NCI-H146 treated with DMSO at 0.1 percent for 48 hours (cell line): Measurements from ENCODE around the gene MKI67.

Source experiments
- DNase-seq: peaks from one replicate; lab custom pipeline; 2025; ENCODE audit not compliant: unreplicated experiment; lab: John Stamatoyannopoulos, UW

Gene MKI67

DNA sequence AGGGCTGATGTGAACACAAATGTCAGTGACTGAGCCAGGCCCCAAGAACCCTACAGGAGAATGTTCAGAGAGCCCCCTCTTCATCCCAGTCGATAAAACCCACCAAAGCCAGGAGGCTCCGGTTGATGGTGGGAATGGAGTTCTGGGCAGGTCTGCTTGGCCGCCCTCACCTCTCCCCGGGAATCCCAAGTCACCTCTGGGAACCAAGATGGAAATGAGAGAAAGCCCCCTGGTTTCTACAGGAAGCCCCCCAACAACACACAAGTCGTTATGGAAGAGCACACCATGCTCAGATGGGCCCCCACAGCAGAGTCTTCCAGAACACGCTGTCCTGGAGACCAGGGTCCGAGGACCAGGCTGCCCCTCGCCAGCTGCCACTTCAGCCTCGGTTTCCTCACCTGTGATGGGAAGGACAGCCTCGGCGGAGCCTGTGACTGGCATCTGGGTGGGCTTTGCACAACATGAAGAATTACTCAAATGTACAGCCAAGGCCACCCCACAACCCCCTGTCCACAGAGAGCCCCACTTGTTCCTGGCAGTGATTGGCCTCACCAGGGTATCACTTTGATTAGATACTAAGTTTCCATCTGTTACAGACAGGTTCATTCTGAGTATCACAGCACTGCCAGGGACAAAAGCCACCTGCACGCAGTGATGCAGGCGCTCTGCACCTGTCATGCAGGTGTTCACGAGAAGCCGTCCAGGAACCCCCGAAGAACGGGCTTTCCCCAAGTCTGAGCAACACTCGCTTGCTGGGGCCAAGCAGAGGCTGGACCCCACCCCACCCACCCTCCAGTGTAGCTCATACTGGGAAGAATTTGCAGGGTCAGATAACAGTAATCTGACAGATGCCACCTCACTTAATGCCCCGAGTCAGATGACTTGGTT is 57.6 kb downstream of the MKI67 start:
- no peak for DNase-seq

DNA sequence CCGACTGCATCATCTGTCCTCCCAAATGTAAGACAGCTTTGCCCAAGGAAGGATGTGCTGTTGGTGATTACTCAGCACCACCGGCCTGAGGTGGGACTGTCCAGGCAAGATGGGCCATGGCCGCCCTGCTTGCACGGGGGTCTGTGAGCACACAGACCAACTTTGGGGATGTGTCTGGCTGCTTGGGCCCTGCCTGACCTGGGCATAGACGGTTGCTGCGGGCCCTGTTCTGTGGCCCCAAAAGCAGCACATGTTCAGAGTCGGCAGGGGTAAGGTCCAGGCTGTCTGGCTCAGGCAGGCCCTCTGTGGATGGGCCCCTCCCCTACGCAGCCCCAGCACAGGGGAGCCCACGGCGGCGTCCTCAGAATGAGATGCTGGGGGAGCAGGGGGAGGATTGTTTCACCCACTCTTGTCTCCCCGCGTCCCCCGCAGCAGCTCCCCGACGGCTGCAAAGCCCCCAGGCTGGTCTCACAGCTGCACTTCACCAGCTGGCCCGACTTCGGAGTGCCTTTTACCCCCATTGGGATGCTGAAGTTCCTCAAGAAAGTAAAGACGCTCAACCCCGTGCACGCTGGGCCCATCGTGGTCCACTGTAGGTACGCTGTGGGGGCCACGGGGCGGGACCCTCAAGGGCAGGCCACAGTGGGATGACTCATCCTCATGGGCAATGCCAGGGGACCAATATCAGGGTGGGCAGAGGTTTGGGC is 58.4 kb downstream of the MKI67 start:
- no peak for DNase-seq

DNA sequence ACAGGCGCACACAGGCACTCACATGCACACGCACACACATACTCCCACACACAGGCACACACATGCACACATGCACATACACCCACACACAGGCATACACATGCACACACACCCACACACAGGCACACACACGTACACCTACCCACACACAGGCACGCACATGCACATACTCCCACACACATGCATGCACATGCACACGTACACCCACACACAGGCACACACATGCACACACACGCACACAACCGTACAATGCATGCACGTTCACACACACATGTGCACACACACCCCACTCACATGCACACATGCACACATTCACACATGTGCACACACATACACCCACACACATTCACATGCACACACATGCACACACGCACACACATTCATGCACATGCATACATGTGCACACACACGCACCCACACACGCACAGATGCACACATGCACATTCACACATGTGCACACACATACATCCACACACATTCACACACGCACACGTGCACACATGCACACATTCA is 59.3 kb downstream of the MKI67 start:
- DNase-seq, result no peak

DNA sequence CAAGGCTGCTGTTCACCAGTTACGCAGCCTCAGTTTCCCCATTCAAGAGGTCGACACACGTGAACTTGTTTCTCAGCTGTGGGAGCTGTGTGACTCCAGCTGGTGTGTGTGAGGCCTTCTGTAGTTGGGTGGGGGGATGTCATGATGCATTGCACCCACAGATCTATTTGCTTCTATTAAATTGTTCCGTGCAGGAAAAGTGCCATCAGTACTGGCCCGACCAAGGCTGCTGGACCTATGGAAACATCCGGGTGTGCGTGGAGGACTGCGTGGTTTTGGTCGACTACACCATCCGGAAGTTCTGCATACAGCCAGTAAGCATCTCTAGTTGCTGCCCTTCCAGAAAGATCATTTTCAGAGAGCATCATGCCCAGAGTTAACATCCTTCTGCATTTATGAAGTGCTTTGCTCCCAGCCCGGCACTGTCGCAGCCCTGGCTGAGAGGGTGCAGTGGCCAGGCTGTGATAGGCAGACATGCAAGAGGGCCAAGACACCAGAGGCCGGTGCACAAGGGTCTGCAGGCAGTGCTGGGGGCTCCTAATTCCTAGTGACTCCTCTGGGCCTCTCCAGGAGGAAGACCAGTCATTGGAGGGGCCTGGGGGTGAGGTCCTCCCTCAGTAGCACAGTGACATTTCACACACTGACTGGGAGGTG is 60.2 kb downstream of the MKI67 start:
- DNase-seq, result no peak

DNA sequence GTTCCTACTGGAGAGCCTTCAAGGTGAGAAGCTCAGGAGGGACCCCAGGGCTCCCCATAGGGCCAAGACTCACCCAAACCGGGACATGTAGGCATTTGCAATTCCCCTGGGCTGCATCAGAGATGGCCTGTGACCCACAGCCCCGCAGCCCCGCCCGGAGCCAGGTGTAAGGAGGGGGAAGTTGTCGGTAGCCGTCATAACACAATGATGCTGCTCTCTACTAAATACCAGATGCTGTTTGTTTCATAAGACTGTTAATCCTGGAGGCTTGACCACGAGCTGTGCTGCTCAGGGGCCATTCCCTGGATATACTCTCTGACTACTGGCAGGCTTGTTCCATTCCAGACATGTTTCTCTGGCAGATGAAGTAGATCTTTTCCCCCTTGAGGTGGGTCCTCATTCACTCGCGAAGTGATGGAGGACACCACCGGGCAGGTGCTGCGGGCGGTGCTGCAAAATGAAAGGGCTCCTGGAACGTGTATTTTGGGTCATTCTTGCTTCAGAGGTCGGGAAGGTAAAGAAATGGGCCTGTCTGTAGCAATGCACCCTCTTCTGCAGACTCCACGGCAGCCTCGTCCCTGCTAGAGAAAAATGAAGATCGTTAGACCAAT is 61.1 kb downstream of the MKI67 start:
- DNase-seq, result no peak

DNA sequence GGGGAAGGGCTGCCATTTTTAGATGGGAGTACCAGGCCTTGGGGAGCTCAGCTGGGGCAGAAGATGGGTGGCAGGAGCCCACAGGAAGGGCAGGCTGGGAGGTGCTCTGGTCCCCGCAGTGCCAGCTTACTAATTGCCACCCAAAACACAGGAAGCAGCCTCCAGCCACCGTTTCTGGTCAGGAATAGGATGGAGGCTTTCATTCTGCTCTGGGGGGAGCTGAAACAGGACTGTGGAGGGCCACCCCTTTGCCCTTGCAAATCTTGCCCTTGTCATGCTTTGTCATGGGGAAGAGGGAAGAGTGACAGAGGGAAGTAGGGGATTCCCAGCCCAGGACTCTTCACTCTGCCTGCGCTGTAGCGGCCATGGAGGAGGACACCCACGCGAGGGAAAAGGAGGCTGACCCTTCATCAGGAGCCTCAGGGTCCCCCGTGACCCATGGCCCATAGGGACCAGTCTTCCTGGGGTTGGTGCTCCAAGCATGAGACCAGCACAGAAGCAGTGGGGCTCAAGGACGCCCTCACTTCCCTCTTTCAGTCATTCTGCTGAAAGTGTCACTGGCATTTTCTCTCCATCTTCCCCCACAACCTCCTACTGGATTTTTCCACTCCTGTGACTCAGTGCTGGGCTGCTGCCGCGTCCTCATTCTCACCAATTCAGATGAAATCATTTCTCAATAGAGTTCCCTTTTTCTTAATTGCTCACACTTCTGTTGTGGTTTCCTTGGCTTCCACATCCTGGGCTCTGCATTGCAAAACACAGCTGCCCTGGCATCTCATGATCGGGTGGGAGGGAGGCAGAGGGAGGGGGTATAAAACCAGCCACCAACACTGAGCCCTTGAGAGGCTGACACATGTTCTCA is 61.9 kb downstream of the MKI67 start:
- no peak for DNase-seq

DNA sequence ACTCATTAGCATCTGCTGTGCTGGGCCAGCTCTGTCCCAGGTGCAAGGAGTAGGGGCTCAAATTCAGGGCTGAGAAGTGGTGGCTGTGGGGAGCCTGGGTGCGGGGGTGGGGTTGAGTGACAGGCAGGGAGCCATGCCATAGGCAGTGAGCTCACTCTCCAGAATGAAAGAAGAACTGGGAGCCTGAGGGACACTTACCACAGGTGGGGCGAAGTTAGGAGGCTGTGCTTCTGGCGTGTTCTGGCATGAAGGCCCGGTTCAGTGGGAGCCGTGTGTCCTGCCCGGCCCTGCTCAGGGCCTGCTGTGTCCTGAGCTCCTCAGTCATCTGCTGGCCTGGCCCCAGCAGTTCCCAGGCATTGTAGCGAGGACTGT is 62.5 kb downstream of the MKI67 start:
- no peak for DNase-seq

DNA sequence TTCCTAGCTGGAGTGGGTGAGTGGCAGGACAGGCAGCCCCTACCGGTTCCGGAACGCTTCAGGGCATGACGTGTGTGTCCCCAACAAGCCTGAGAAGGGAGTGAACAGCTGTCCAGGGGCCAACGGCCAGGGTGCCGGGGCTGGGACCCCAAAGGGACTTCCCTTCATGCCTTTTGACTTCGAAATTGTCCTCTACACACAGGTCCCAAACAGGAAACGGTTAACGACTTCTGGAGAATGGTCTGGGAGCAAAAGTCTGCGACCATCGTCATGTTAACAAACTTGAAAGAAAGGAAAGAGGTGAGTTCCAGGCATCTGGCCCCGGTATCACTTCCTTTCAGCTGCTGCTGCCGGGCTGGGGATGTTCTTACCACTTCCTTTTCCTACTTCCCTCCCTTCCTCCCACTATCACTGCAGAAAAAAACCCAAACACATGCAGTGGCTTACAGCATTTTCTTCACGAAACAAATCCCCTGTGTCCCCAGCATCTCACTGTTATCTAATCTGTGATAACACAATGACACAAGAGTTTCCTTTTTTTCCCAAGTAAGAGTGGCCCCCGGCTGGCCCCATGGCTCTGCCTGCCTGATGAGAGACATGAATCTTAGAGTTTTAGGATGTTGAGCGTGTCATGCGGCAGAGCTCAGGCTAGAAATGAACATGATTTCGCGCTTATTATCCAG is 63.2 kb downstream of the MKI67 start:
- no peak for DNase-seq

DNA sequence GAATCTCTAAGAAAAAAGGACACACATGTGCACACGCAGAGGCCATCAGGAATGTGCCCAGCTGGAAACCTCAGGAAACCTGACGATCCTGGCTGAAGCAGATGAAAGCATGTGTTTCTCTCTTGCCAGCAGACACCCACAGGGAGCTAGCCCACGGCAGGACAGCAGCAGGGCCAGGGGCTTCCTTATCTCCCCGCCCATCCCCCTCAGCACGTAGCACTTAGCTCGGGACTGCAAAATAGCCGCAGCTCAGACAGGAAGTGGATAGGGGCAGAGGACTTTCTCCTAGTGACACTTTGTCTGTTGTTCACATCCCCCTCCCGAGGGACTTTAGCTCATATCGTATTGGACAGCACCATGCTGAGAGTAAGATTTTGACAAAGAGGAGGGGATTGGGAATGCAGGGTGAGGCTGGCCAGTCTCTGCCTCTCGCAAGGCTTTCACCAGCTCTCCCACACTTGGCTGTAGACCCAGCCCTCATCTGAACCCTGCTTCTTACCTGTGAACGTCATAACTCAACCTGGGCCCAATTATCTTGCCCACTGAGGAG is 63.8 kb downstream of the MKI67 start:
- DNase-seq, result no peak

DNA sequence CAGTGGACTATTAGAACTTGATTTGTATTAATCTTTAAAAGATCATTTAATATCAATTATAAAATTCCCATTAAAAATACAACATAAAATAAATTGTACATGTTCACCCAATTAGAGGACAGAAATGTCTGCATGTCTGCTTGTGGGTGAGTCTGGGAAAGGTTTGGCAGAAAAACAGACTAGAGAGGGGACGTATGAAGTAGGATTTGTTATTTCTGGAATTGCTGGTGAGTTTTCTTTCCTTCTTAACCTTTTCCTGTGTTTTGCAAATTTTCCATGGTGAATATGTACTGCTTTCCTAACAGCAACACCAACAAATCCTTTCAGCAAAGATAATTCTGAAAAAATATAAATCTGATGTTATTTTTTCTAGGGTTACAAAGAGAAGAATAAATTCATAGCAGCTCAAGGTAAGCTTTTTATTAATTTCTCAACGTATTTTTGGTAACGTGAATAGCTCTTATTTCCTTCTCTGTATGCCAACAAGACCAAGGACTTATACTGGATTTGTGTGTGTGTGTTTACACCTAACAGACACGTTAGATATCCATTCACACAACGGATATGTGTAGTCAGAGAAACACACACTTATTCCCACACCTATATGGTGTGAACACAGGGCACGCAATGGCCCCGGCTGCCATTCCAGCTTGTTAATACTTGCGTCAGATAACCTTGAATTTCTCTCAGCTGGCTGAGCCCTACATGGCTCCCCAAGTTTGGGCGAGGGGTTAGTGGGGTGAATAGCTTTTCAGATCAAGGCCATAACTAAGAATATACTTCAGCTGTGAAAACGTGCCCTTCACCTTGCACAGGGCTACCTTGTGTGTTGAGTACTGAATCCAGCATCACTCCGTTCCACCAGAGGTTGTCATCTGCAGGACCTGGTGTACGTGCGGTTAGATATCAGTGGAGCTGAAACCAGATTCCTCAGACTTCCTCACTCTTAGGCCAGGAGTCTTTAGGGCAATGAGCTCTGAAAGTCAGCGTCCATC is 64.6 kb downstream of the MKI67 start:
- no peak for DNase-seq

DNA sequence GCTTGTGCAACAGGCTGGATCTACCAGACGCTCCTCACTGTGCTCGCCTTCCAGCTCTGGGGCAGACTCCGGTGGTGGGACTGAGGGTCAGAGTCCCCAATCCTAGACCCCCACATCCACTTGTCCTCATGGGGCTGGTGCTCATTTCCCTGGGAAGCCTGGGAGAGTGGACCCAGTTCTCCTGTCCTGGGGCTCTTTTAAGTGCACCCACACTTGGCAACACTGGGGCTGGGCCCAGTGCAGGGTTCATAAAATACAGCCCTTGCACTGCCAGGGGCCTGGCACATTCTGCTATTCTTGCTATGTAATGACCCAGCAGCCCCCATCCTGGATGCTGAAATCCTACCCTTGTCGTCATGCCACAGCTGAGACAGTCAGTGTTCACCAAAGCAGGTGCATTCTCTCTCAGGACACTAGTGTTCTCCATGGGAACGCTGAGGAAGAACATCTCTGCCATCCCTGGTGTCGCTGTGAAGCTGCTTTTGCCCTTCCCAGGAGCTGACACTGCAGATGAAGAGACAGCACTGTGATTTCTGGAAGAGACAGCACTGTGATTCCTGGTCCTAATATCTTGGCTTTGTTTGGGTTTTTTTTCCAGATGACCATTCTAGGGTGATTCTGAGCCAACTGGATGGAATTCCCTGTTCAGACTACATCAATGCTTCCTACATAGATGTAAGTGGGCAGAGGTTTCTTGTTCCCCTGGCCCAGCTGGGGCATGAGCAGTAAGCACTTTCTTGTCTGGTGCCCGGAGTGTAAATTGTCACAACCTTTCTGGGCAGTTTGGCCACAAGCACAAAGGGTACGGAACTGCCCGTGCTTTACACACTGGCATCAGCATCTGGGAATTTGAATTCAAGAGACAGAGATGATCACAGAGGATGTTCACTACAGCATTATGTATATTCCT is 65.6 kb downstream of the MKI67 start:
- DNase-seq, result no peak

DNA sequence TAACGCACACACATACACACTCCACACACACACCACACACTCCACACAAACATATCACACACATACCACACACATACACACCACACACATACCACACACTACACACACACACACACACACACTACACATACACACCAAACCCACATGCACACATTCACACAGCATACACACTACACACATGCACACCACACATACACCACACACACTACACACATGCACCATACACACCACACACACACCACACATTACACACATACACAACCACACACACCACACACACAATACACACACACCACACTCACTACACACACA is 66.3 kb downstream of the MKI67 start:
- no peak for DNase-seq

DNA sequence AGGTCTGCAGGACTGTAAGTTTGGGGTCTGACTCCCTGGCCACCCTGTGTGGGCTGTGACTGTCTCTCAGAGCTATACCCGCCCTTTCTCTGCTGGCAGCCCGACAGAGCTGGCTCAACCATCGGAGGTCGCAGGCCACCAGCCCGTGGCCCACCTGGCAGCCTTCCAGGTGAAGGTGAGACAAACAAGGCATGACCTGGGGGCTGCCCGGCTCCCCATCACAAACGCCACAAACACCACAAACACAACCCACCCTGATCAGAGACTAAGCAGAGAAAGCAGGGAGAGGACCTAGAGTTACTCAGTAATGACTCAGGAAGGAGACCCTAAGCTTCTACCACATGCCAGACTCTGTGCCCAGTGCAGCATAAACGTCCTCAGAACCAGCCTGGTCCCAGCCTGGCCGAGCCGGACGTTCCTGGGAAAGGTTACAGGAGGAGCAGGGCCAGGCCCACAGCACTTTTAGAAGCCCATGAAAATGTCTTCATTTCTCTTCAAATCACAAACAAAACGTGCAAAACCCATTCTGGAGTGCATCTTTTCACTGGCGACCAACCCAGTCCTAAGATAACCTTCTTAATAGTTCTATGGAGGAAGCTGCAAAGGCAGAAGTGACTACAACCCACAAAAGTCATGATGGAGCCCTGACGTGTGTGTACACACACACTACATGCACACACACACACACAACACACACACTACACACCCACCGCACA is 66.8 kb downstream of the MKI67 start:
- no peak for DNase-seq

DNA sequence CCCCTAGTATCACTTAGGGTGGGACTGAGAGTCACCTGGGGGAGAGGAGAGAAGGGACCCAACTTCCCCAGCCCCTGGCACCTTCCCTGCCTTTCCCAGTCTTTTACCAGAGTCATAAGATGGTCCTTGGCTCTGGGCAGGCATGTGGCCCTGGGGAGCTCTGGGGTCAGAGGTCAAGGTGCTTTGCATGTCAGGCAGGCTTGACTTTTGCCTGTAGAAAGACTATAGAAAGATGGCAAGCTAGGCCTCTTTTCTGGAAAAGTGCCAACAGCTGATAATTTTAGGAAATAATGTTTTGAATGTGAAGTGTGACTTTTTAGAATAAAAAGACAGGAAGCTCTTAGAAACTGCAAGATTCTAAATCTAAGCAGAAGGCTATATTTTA is 67.5 kb downstream of the MKI67 start:
- DNase-seq, result no peak

DNA sequence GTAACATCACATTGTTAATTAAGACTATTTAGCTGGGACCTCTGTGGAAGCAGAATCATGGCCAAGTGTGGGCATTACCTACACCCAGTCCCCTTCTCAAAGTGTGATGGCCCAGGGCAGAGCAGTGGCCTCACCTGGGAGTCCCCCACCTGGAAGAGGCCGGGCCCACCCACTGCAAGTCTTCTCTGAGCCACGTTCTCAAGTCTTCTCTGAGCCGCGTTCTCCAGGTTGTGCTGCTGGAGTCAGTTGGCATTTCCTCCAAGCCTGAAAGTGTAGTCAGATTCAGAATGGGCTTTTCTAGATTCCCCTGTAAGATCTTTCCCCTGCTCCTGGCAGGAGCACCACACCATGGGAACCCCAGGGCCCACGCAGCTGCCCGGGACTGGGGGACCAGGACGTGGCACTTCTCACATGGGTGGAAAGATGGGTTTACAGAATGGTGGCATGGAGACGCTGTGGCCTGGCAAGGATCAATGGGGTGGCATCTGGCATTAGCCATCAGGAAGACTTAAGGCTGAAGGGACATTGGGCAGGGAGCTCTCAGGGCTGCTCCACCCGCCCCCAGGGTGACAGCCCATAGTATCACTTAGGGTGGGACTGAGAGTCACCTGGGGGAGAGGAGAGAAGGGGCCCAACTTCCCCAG is 68.0 kb downstream of the MKI67 start:
- no peak for DNase-seq

DNA sequence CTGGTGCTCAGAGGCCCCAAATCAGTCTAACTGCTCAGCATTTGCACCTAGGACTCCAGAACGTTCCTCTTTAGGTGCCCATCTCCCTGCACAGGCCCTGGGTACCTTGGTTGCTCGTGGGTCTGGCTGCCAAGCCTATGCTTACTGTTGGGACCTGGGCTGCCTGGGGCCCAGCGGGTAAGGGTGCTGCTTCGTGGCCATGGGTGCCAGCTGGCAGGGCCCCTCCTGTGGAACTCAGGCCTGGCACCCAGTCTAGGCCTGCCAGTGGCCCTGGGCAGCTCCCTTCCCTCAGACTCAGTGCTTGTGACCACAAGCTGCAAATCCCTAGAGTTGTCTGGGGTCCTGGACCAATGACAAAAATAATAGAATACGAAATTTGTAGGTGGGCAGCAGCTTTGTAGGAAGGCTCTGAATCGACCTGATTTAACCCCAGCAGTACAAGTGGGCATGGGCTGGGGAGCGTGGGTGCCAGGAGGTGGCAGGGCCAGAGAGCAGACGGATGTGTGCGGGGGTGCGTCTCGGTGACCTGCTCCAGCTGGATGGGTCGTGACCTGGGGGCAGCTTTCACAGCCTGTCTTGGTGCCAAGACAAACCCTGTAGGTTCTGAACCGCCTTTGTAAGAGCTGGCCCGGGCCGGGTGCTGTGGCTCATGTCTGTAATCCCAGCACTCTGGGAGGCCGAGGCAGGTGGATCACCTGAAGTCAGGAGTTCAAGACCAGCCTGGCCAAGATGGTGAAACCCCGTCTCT is 69.7 kb downstream of the MKI67 start:
- no peak for DNase-seq
